Fibroblast of the aortic adventitia (primary cell): Measurements from ENCODE around the gene FCRL3. TPM values are rescaled to one million over a fixed set of nuclear protein-coding genes. Genes with fewer than 3 reads are reported as not detected.

Experiments
- DNase-seq: peaks from one replicate; pipeline ENCODE4 v3.0.0-alpha.2; 2010; ENCODE audit warnings: low read depth
- H3K4me3 ChIP-seq: 2 replicates; pipeline ENCODE4 v1.5.1; 2011; ENCODE audit warnings: low read depth, mild to moderate bottlenecking, control low read depth, low read length, moderate library complexity
- total RNA-seq: library from RNA; depleted of rRNA; stranded (reverse); fragments of >200 nt; gene quantifications from 2 replicates; pipeline ENCODE4 v1.2.3, GENCODE V29; 2012; ENCODE audit warnings: low replicate concordance
- TF ChIP-seq, protein P1 (sequence below): IDR thresholded peaks from 2 replicates; pipeline ENCODE4 v1.5.1; 2011; ENCODE audit warnings: mild to moderate bottlenecking, low read length, control low read depth, inconsistent platforms; ENCODE audit not compliant: insufficient read depth

FCRL3 gene
- total RNA-seq, 1 donor: not detected

DNA sequence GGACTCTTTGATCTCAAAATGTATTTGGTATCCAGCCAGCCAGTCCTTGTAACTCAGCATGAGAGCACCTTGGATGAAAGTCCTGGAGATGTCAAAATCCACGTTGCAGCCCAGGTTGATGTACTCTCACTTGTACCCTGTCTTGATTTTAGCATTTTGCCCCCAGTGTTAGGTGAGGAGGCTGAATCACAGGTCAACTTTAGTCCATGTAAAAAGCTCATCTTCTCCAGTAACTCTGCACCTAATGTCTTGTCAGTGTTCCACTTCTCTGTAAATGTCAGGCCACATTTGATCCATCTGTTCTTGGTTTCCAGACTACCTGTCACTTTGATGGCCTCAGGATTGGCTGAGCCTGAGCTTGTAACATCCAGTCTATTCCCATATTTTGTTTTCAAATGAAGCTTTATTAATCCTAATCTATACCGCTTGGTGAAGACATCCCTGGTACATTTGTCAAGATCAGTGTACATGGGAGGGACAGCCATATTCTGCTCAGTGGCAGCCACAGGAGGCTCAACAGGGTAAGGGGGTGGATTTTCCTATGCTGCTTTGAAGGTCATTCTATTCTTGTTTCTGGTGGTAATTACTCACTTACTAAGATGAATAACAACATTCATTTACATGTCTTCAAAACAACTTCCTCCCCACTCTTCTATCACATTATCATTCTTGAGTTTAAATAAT, 24.1 kb upstream of the FCRL3 start:
- no peak overlapping the region for H3K4me3 ChIP-seq
- TF ChIP-seq, protein P1, sequence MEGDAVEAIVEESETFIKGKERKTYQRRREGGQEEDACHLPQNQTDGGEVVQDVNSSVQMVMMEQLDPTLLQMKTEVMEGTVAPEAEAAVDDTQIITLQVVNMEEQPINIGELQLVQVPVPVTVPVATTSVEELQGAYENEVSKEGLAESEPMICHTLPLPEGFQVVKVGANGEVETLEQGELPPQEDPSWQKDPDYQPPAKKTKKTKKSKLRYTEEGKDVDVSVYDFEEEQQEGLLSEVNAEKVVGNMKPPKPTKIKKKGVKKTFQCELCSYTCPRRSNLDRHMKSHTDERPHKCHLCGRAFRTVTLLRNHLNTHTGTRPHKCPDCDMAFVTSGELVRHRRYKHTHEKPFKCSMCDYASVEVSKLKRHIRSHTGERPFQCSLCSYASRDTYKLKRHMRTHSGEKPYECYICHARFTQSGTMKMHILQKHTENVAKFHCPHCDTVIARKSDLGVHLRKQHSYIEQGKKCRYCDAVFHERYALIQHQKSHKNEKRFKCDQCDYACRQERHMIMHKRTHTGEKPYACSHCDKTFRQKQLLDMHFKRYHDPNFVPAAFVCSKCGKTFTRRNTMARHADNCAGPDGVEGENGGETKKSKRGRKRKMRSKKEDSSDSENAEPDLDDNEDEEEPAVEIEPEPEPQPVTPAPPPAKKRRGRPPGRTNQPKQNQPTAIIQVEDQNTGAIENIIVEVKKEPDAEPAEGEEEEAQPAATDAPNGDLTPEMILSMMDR: no peak
- DNase-seq: no peak

GRCh38 chr1:157723157-157723556, 22.6 kb upstream of the FCRL3 start:
- no peak for DNase-seq
- TF ChIP-seq, protein P1: no peak
- H3K4me3 ChIP-seq: no peak overlapping the region

DNA sequence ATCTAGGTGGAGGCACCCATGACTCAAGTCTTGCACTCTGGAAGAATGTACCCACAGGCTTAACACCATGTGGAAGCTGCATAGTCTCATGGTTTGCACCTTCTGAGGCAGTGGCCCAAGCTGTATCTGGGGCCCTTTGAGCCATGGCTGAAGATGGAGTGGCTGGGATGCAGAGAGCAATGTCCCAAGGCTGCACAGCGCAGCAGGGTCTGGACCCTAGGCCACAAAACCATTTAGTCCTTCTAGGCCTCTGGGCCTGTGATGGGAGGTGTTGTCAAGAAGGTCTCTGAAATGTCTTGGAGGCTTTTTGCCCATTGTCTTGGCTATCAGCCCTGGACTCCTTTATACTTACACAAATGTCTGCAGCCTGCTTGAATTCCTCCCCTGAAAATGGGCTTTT, 21.4 kb upstream of the FCRL3 start:
- H3K4me3 ChIP-seq: no peak overlapping the region
- no peak for DNase-seq
- TF ChIP-seq, protein P1: no peak

DNA sequence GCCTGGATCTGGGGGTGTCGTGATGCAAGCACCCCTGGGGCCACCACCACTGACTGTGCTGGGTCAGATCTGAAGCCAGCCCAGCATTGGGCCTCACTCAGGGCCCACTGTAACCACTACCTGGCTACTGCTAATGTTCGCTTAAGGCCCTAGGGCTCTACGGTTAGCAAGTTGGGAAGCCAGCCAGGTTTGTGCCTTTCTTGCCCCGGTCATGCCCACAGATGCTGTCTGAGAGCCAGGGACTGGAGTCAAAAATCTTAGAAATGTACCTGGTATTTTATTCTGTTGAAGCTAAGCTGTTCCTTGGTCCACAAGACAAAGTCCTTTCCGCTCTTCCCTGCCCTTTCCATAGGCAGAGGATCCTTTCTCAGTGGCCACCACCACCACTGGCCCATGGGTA, 15.2 kb upstream of the FCRL3 start:
- DNase-seq: no peak
- no peak overlapping the region for H3K4me3 ChIP-seq
- TF ChIP-seq, protein P1: no peak

- H3K4me3 ChIP-seq: no peak overlapping the region
- TF ChIP-seq, protein P1: no peak
- DNase-seq: no peak
Observed at GRCh38 chr1:157711802-157712201, 11.2 kb upstream of the FCRL3 start.

DNA sequence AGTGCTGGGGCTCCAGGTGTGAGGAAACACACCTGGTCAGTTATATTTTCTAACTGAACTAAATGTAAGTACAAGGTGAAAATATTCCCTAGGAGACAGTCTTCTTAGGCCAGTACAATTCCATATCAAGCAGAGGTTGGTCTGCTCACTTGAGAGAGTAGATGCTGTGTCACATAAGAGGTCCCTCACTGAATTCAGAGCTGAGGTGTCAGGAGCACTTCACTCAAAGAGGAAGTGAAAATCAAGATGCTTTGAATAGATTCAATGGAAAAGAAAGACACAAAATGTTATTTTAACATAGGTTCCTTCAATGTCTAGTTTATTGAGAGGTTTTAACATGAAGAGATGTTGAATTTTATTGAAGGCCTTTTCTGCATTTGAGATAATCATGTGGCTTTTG, 4.3 kb upstream of the FCRL3 start:
- H3K4me3 ChIP-seq: no peak overlapping the region
- TF ChIP-seq, protein P1: no peak
- no peak for DNase-seq

- no peak for DNase-seq
- TF ChIP-seq, protein P1: no peak
- H3K4me3 ChIP-seq: no peak overlapping the region
Observed at GRCh38 chr1:157703981-157704380, 3.4 kb upstream of the FCRL3 start.
